Spleen (tissue), 7 donors: ENCODE results near the gene FIS1.

Source experiments
- POLR2A ChIP-seq, 3 donors: fragments of 450-650 bp; IDR thresholded peaks; one replicate each; pipeline ENCODE4 v1.5.1; 2017; ENCODE audit warnings: antibody characterized with exemption in 3 of 3, mild to moderate bottlenecking in 1 of 3
- POLR2AphosphoS5 ChIP-seq, 3 donors: sonication (generic); formaldehyde crosslinking; IDR thresholded peaks; one replicate each; pipeline ENCODE4 v1.5.1; 2017; ENCODE audit warnings: antibody characterized with exemption in 3 of 3
- TF ChIP-seq, protein P1 (sequence below), 11 experiments: fragments of 200-600 bp in 7 of 11; fragments of 450-650 bp in 4 of 11; sonication (generic) in 4 of 11; IDR thresholded peaks in 8 of 11; conservative IDR thresholded peaks in 3 of 11; 1 replicate in 7 of 11; 2 replicates in 4 of 11; pipeline versions ENCODE4 v1.4.0 to v1.8.0; 2016 to 2021; ENCODE audit warnings: antibody characterized with exemption in 11 of 11, inconsistent platforms in 4 of 11, mild to moderate bottlenecking in 1 of 11
- donor health status: DM: no; HTN: no; CAD: no; lungs with moderate emphysema.
- donor health status: DM: no; HTN: no; CAD: no.
- donor health status: DM: no; HTN: no; CAD: no.

- TF ChIP-seq POLR2AphosphoS5 (IDR thresholded peaks at IDR 0.05) (no peak), POLR2A (IDR thresholded peaks at IDR 0.05) (no peak)
- TF ChIP-seq, protein P1, sequence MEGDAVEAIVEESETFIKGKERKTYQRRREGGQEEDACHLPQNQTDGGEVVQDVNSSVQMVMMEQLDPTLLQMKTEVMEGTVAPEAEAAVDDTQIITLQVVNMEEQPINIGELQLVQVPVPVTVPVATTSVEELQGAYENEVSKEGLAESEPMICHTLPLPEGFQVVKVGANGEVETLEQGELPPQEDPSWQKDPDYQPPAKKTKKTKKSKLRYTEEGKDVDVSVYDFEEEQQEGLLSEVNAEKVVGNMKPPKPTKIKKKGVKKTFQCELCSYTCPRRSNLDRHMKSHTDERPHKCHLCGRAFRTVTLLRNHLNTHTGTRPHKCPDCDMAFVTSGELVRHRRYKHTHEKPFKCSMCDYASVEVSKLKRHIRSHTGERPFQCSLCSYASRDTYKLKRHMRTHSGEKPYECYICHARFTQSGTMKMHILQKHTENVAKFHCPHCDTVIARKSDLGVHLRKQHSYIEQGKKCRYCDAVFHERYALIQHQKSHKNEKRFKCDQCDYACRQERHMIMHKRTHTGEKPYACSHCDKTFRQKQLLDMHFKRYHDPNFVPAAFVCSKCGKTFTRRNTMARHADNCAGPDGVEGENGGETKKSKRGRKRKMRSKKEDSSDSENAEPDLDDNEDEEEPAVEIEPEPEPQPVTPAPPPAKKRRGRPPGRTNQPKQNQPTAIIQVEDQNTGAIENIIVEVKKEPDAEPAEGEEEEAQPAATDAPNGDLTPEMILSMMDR (IDR thresholded peaks at IDR 0.05 in 8 of 11, conservative IDR thresholded peaks at IDR 0.05 in 3 of 11), result no peak
Measured at GRCh38 chr7:101206665-101207042, 38.2 kb downstream of the FIS1 start.
